ENCODE results near the gene PRKCB.
"Not testable (repeated sequence)": the region's sequence is repeated elsewhere in the genome, so short reads cannot be mapped to it uniquely, and the experiment has no call there.

PRKCB gene

DNA sequence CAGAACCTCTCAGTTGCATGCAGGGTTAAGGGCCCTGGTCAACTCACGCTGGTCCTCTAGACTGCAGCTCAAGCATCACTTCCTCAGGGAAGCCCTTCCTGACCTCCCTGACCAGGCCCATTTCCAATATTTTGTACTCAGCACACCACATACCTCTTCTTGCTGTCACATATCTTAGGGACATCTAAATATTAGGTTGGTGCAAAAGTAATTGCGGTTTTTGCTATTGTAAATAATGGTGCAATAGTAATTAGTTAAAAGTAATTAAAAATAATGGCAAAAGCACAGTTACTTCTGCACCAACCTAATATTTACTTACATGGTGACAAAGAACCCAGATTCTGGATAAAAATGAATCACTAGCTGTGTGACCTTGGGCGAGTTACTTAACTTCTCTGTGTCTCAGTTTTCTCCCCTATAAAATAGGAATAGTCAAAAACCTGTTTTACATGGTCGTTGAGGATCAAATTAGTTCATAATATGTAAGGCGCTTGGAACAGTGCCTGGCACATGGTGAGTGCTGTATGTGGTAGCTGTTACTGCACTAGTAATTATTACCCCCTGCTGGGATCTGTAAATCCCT, 177.4 kb downstream of the PRKCB start:
- no peak for DNase-seq

DNA sequence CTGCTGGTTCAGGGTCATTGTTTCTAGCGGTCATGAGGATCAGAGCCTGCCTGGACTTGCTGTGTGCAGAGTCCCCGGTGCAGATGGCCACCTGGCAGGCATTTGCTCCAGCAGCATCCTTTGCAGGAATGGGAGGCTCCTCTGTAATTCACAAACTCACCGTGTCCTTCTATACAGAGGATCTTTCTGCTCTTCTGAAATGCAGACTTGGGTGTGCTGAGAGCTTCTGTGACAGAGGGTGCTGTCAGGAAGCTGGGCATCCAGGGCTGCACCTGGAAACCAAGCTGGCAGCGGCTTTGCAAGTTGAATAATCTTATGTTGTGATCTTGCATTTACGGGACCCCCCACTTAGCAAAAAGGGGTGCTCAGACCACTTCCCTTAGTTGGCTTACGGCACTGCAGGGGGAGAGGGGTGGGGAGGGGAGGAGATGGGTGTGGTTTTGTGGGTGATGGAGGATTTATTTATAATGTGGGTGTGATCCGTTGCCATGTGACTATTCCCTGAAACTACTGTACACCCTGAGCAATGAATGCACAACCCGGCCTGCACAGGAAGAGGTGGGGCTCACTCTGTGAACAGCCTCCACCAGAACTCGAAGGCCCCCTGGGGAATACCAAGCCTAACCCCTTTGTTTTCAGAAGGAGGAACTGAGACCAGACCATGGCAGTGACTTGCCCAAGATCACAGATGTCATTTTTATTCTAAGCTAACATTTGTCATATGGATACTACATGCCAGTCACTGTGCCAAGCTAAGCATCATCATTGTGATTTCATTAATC, 178.3 kb downstream of the PRKCB start:
- DNase-seq = no peak

DNA sequence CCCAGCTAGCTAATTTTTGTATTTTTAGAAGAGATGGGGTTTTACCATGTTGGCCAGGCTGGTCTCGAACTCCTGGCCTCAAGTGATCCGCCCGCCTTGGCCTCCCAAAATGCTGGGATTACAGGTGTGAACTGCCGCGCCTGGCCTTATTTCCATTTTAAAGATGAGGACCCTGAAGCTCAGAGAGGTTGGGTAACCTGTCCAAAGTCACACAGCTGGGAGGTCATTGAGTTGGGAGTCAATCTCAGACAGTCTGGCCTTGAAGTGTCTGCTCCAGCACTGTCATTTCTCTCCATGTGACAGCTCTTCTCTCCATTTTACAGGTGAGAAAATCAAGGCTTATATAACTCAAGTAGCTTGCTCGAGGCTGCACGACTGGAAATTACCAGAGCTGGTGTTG, 179.2 kb downstream of the PRKCB start:
- DNase-seq = not testable (repeated sequence)

DNA sequence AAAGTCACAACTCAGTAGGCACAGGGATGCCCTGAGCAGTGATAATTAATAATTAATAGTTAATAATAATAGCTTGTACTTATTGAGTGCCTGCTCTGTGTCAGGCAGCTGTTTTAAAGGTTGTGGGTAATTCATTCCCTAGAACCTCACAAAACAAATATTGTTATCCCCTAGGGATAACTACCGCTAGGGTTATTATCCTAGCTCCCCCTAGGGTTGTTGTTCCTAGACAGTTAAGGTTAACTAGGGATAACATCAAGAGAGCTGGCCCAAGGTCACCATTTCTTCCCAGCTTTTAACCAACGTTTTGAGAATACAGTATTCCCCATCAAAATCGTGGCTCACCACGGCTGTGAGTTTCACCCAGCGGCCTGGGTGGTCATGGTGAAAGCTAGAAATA, 180.1 kb downstream of the PRKCB start:
- no peak for DNase-seq

DNA sequence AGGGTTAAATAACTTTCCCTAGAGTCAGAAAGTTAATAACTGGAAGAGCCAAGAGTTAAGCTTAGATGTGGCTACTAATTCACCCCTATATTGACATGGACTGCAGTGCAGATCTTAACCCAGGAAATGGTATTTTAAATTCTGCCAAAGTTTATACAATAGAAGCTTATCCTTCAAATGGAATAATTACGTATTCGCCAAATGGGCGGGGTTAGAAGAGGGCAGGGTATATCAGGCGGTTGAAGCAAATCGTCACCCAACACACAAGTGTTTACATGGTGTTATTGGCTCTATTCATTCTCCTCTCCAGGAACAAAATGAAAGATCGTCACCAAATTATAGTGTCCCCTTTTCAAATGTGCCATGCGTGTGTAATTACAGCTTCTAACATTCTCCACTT, 182.7 kb downstream of the PRKCB start:
- DNase-seq = no peak

DNA sequence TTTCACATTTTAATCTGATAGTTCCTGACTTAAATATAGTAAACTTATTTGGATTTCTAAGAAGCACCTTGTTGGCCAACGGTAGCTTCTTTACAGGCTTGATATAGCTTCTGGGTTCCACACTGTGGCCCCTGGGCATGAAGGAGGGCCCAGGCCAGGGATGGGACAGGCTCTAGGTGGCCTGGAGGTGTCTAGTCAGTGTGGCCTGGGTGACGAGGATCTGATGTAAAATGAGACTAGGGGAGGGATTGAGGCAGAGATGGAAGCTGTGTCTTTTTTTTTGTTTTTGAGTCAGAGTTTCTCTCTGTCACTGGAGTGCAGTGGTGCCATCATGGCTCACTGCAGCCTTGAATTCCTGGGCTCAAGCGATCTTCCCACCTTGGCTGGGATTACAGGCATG, 187.0 kb downstream of the PRKCB start:
- DNase-seq = no peak

DNA sequence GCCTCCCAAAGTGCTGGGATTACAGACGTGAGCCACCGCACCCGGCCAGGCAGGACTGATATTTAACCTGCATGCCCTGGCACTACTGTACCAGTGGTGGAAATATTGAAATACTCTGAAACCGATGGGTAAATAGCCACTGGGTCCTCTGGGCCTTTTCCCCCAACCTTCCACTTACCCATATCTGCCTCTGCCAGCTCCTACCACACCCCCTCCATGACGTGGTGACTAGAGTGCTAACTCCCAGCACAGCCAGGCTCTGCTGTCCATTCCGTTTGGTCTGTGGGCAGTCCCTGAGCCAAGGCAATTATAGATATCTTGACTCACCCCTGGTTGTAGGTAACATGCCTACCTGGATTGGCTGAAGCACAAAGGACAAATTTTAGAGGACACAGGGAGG, 187.8 kb downstream of the PRKCB start:
- DNase-seq = no peak

DNA sequence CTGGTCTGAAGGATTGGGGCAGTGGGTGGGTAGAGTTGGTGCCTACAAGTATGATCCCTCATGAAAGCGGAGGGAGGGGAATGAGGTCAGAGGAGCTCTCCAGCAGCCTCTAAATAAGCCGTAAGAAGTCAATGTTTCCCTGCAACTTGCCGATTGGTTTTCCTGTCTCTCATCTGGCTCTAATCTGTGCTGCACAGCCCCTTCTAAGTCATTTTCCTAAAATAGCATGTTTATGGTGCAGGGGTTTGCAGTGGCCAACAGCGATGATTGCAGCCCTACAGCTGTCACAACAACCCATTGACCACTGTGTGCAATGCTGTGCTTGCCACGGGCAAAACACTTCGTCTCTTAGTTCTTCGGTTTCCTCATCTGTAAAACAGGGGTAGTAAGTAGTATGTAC, 189.2 kb downstream of the PRKCB start:
- DNase-seq = no peak

DNA sequence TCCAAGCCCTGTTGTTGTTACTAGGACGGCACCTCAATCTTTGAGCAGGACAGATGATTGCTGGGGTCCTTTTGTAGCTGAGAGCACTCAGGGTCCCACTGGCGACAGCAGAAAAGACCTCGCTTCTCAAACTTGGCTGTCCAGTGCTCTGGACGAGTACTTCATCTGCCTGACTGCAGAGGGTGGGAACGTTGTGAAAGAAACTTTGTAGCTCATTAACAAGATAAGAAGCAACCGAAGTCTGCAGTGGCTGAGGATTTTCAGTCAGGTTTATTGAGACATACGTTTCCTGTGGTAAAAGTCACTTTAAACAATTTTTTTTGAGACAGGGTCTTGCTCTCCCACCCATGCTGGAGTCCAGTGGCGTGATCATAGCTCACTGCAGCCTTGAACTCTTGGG, 191.7 kb downstream of the PRKCB start:
- no peak for DNase-seq

DNA sequence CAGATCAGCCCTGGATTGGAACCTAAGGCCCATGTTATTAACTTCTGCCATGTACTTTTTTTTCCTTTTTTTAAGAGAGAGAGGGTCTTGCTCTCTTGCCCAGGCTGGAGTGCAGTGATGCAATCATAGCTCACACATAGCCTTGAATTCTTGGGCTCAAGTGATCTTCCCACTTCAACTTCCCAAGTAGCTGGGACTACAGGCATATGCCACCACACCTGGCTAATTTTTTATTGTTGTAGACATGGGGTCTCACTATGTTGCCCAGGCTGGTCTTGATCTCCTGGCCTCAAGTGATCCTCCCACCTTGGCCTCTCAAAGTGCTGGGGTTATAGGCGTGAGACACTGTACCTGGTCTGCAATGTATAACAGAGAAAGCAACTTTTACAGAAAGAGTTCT, 194.1 kb downstream of the PRKCB start:
- not testable (repeated sequence) for DNase-seq

DNA sequence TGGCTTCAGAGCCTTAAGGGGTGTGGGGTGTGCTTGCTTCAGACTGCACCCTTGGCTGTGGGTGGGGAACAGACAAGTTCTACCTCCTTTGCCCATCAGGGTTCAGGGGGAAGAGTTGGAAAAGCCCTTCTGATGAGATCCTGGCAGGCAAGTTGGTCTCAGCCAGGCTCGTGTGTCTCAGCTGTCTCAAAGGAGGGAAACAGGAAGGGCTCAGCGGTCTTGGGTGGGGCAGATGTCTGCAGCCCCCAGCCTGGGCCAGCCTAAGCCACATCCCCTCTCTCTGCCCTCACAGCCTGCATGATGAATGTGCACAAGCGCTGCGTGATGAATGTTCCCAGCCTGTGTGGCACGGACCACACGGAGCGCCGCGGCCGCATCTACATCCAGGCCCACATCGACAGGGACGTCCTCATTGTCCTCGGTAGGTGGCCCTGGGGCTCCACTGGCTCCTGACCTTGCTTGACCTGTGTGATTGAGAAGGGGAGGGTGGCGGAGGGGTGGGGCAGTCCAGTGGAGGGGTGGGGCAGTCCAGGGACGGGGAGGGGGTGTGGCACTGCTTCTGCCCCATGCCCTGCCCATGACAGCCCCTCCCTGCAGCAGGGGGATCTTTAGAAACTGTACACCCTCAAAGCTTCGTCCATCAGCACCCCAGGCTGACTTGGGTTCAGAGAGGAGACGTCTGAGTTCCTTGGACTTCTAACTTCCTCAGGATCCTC, 199.5 kb downstream of the PRKCB start:
- no peak for DNase-seq

DNA sequence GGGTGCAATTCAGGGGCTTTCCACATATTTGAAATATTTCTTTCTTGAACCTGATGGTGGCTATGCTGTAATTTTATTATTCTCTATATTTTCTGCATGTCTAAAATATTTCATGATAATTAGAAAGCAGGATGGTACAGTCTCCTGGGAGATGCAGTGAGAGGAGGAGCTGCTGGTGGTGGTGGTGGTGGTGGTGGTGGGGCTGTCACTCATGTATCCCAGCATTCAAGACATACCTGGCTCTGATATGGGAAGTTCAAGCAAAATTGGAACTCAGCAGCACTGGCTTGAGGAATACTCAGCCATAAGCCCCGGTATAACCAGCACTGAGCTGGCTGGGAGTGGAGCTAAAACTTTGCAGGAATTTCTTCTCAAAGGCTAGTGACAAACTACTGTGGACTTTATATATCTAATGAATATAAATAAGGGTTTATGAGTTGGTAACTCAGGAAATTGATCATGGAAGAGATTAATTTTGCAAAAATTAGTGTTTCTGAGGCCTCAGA, 200.3 kb downstream of the PRKCB start:
- no peak for DNase-seq

DNA sequence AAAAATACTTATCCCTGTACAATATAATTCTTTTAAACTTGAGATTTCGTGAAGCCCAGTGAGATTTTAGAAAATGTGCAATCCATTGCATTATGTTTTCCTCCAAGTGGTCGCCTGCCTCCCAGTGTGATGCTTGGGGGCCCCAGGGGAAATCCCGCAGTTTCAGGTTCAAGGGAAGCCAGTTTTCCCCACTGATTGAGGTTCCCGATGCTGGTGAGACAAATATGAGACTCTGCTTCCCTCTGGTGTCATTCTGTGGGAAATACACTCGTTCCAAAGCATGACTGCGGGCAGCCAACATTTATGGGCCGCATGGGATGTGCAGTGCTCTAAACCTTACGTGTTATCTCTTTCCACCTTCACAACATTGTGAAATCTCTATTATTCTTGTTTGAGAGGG, 200.8 kb downstream of the PRKCB start:
- no peak for DNase-seq

DNA sequence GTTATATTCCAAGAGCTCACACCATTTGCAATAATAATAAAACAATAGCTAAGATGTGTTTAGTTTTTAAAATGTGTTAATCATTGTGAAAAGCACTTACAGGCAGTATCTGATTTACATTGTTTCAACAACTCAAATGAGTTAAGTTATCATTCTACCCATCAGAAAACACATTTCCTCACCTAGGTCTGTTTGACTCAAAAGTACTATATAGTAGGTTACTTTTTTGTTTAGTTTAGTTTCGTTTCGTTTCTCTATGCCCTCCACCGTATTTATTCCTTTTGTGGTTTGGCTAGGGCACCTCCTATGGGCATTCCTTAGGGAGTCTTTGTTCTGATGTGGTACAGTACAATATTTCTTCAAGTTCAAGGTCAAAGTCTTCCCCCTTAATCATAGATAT, 201.6 kb downstream of the PRKCB start:
- DNase-seq = no peak

DNA sequence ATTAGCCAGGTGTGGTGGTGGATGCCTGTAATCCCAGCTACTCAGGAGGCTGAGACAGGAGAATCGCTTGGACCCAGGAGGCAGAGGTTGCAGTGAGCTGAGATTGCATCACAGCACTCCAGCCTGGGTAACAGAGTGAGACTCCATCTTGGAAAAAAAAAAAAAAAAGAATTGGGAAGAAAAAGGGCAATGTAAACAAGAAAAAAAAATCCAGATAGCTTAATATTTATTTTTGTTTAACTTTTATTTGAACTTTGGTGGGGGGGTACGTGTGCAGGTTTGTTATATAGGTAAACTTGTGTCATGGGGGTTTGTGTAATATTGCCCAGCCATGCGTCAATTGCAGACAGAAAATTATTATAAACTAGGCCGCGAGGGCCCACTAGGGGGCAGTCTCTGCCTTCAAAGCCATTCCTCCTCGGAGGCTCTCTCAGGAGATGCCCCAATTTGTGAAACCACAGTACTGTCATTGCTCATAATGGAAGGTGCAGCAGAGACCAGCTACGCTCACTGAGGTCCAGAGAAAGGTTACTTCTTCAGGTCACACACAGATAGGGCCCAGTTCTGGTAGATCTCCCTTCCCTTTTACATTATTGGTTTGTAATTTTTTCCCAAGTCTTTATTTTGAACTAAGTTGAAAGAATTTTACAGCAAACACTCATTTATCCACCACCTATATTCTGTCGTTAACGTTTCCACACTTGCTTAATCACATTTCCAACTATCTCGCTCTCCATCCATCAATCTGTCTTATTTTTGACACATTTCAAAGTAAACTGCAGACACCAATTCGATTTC, 206.2 kb downstream of the PRKCB start:
- peak; percentile 81 for DNase-seq

DNA sequence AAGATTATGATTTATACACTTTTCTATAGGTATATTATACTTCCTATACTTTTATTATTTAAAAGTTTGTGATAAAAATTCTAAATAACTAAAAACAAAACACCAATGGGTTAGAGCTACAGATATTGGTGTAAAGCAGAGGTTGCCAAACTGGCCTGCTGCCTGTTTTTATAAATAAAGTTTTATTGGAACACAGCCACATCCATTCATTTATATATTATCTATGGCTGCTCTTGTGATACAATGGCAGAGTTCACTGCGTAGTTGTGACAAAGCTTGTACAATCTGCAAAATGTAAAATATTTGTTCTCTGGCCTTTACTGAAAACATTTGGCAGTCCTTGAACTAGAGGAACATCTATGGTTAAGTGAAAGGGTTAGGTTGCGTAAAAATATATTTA, 208.7 kb downstream of the PRKCB start:
- DNase-seq = no peak

DNA sequence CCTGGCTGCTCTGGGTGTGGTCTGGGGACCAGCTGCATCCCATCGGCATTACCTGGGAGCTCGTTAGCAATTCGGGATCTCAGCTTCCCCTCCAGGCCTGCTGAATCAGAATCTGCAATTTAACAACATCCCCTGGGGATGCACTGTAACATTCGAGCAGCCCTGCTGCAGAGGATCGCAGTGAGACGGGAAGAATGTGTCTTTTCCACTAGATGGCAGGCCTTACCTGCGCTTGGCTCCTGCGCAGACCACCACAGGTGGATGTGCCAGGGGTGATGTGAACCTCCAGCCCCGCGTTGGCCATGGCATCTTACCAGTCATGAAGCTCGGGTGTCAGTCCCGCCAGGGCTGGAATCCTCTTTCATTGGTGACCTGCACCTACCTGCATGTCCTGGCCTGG, 209.9 kb downstream of the PRKCB start:
- DNase-seq = no peak

DNA sequence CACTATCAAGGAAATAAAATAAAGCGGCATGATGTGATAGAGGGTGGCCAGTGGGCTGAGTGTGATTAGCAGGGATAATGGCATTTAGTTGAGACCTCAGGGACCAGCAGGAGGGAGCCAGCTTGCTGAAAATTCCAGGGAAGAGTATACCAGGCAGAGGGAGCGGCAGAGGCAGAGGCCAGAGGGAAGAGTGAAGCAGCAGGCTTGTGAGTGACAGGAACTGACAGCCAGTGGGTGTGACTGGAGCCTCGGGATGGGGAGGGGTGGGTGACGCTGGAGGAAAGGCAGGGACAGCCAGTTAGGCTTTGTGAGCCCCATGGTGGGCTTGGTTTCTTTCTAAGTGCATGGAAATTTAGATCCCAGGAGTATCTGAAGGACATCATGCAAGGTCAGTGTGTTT, 210.7 kb downstream of the PRKCB start:
- no peak for DNase-seq

DNA sequence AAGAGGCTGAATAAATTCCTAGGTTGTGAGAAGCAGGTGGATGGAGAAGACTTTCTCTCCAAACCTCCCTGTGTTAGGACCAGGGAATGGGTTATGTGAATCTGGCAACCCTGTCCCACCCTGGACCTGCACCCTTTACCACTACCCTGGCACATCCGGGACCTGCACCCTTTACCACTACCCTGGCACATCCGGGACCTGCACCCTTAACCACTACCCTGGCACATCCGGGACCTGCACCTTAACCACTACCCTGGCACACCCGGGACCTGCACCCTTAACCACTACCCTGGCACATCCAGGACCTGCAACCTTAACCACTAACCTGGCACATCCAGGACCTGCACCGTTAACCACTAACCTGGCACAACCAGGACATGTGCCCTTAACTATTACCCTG, 213.3 kb downstream of the PRKCB start:
- no peak for DNase-seq

DNA sequence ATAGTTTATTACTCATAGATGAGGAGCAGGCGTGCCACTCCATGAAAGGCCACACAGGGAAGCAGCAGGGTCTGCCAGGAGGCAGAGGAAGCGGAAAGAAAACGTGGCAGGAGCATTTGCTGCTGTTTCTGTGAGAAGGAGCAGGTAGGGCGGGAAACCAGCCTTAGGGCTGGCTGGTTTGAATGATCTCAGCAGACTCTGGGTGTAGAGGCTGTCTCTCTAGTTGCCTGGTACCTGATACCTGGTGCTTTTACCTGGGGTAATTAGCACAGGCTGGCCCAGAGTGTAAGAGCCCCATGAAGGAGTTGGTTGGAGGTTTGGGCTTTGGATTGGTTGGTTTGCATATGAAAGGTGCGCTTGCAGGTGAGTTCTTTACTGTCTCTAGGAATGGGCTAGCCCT, 215.3 kb downstream of the PRKCB start:
- no peak for DNase-seq

DNA sequence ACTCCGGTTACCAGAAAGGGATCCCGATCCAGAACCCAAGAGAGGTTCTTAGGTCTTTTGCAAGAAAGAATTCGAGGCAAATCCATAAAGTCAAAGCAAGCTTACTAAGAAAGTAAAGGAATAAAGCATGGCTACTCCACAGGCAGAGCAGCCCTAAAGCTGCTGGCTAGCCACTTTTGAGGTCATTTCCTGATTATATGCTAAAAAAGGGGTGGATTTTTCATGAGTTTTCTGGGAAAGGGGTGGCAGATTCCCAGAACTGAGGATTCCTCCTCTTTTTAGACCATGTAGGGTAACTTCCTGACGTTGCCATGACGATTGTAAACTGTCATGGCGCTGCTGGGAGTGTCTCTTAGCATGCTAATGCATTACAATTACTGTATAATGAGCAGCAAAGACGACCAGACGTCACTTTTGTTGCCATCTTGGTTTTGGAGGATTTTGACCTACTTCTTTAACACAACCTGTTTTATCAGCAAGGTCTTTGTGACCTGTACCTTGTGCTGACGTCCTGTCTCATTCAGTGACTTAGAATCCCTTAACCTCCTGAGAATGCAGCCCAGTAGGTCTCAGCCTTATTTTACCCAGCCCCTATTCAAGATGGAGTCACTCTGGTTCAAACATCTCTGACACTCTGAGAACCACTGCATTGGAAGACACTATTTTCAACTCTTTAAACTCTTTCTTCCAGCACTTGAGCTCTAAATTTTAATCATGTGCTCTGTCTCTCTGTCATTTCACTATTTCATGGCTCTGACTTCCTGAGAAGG, 216.7 kb downstream of the PRKCB start:
- no peak for DNase-seq

All from activated CD4-positive, CD25-positive, alpha-beta regulatory T cell treated with anti-CD3 and anti-CD28 coated beads, Interleukin-2, amount 50 U/mL, for 72 hours (primary cell).